ENCODE data around the gene PTPRQ.

DNA sequence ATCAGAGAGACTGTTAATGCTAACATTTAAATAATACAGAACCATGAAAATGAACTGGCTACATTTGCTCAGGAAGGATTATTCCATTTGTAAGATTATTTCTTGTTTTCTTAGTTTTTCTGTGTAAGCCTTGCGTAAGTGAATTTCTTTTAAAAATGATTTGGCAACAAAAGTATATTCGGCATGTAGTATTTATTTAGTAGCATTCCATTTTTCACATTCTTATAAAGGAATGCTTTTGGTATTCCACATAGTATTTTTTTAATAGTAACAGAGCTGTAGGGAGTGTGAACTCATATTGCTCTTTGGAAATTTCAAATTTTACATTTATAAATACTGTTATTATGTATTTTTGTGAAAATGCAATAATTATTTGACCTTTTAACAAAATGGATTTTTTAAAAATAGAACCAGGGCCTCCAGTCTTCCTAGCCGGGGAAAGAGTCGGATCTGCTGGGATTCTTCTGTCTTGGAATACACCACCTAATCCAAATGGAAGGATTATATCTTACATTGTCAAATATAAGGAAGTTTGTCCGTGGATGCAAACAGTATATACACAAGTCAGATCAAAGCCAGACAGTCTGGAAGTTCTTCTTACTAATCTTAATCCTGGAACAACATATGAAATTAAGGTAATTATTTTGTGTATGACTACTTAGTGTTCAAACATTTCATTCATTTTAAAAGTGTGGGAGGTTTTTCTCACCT lies 1.2 kb downstream of the PTPRQ start:
- TF ChIP-seq, protein P1, sequence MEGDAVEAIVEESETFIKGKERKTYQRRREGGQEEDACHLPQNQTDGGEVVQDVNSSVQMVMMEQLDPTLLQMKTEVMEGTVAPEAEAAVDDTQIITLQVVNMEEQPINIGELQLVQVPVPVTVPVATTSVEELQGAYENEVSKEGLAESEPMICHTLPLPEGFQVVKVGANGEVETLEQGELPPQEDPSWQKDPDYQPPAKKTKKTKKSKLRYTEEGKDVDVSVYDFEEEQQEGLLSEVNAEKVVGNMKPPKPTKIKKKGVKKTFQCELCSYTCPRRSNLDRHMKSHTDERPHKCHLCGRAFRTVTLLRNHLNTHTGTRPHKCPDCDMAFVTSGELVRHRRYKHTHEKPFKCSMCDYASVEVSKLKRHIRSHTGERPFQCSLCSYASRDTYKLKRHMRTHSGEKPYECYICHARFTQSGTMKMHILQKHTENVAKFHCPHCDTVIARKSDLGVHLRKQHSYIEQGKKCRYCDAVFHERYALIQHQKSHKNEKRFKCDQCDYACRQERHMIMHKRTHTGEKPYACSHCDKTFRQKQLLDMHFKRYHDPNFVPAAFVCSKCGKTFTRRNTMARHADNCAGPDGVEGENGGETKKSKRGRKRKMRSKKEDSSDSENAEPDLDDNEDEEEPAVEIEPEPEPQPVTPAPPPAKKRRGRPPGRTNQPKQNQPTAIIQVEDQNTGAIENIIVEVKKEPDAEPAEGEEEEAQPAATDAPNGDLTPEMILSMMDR (IDR thresholded peaks at IDR 0.05): no peak
- TF ChIP-seq POLR2AphosphoS5 (IDR thresholded peaks at IDR 0.05) (no peak), POLR2A (IDR thresholded peaks at IDR 0.05) (no peak), EP300 (IDR thresholded peaks at IDR 0.05) (no peak)

Data from gastroesophageal sphincter (tissue), 3 donors.